HG03558 (cell line): ENCODE measurements around the gene SGO2.
"Not testable (repeated sequence)": the region's sequence is repeated elsewhere in the genome, so short reads cannot be mapped to it uniquely, and the experiment has no call there.

Experiments
- ATAC-seq: cut with Tn5 transposase; IDR thresholded peaks from one replicate; pipeline ENCODE4 v1.9.1; 2021; ENCODE audit warnings: moderate number of reproducible peaks; ENCODE audit not compliant: unreplicated experiment; ENCODE audit errors: extremely low read depth

The SGO2 gene

GRCh38 chr2:200616656-200617055, 90.6 kb downstream of the SGO2 start:
- ATAC-seq = no peak

GRCh38 chr2:200617156-200618053, 91.4 kb downstream of the SGO2 start:
- ATAC-seq = no peak

- no peak for ATAC-seq
Measured at GRCh38 chr2:200618054-200618419, 92.0 kb downstream of the SGO2 start.

- no peak for ATAC-seq
Measured at GRCh38 chr2:200618590-200619021, 92.6 kb downstream of the SGO2 start.

GRCh38 chr2:200619279-200619678, 93.3 kb downstream of the SGO2 start:
- no peak for ATAC-seq

- no peak for ATAC-seq
Measured at GRCh38 chr2:200620606-200621390, 94.8 kb downstream of the SGO2 start.

- no peak for ATAC-seq
Measured at GRCh38 chr2:200622106-200622505, 96.1 kb downstream of the SGO2 start.

- ATAC-seq = no peak
Measured at GRCh38 chr2:200624026-200624425, 98.0 kb downstream of the SGO2 start.

- no peak for ATAC-seq
Measured at GRCh38 chr2:200624658-200625057, 98.7 kb downstream of the SGO2 start.

- no peak for ATAC-seq
Measured at GRCh38 chr2:200625282-200625681, 99.3 kb downstream of the SGO2 start.

GRCh38 chr2:200625958-200626363, 100.0 kb downstream of the SGO2 start:
- no peak for ATAC-seq

- ATAC-seq = no peak
Measured at GRCh38 chr2:200627110-200627770, 101.2 kb downstream of the SGO2 start.

- ATAC-seq = not testable (repeated sequence)
Measured at GRCh38 chr2:200628461-200628860, 102.5 kb downstream of the SGO2 start.

GRCh38 chr2:200631287-200631686, 105.3 kb downstream of the SGO2 start:
- no peak for ATAC-seq
